Naive thymus-derived CD8-positive, alpha-beta T cell (primary cell): ENCODE results near the gene ALDH3B2. TPM values are rescaled to one million over a fixed set of nuclear protein-coding genes. Genes with fewer than 3 reads are reported as not detected.
A peak's percentile ranks its signal among the peaks of the same experiment; 100 is the strongest.

Source experiments
- ATAC-seq, 2 donors: fragments of 150-1000 bp; cut with Tn5 transposase in 1 of 2; sonication (Bioruptor Pico), chemical (Tn5 transposase) in 1 of 2; 1 replicate in 1 of 2; 2 replicates in 1 of 2; pipeline ENCODE4 v1.10.0; 2021; ENCODE audit warnings: mild to moderate bottlenecking in 2 of 2, moderate library complexity in 2 of 2
- POLR2A ChIA-PET: fragments of 350-600 bp; sonication (Branson Sonifier 250); formaldehyde crosslinking; loops from one replicate; lab custom pipeline; 2021; ENCODE audit warnings: antibody characterized with exemption; lab: Charles Lee
- DNase-seq, 10 donors: peaks; one replicate each; pipeline versions ENCODE4 v3.0.0 to v3.0.0-alpha.2; 2020 to 2022
- H3K27ac Mint-ChIP-seq, 10 donors: one replicate each; pipeline ENCODE4 v1.8.0; 2020 to 2022; ENCODE audit warnings: mild to moderate bottlenecking in 10 of 10, mixed read lengths in 10 of 10, moderate library complexity in 4 of 10, inconsistent platforms in 1 of 10
- H3K27me3 Mint-ChIP-seq, 5 donors: one replicate each; pipeline ENCODE4 v1.8.0; 2021 to 2022; ENCODE audit warnings: mixed read lengths in 5 of 5
- H3K36me3 Mint-ChIP-seq, 3 donors: one replicate each; pipeline ENCODE4 v1.8.0; 2020 to 2022; ENCODE audit warnings: mixed read lengths in 3 of 3, mild to moderate bottlenecking in 2 of 3, inconsistent platforms in 1 of 3
- H3K4me1 Mint-ChIP-seq, 4 donors: one replicate each; pipeline ENCODE4 v1.8.0; 2021 to 2022; ENCODE audit warnings: mixed read lengths in 4 of 4
- H3K4me3 Mint-ChIP-seq, 10 donors: one replicate each; pipeline ENCODE4 v1.8.0; 2020 to 2022; ENCODE audit warnings: mild to moderate bottlenecking in 10 of 10, mixed read lengths in 10 of 10, moderate library complexity in 6 of 10, inconsistent platforms in 1 of 10
- H3K9me3 Mint-ChIP-seq, 9 donors: one replicate each; pipeline ENCODE4 v1.8.0; 2020 to 2022; ENCODE audit warnings: mixed read lengths in 9 of 9, mild to moderate bottlenecking in 3 of 9, inconsistent platforms in 1 of 9, moderate library complexity in 1 of 9
- polyA plus RNA-seq, 3 donors: library from polyadenylated mRNA; unstranded; fragments of 300-500 nt; fragmentation: Illumina TruSeq; gene quantifications; one replicate each; pipeline ENCODE4 v1.2.3, GENCODE V29; 2021
- total RNA-seq, 8 experiments: library from RNA in 2 of 8; stranded (reverse) in 2 of 8; gene quantifications; one replicate each; pipeline ENCODE4 v1.2.3 and lab custom pipeline; 2021 to 2026

Gene ALDH3B2
- total and polyA plus RNA-seq, 5 experiments from 2014 or later = not detected

DNA sequence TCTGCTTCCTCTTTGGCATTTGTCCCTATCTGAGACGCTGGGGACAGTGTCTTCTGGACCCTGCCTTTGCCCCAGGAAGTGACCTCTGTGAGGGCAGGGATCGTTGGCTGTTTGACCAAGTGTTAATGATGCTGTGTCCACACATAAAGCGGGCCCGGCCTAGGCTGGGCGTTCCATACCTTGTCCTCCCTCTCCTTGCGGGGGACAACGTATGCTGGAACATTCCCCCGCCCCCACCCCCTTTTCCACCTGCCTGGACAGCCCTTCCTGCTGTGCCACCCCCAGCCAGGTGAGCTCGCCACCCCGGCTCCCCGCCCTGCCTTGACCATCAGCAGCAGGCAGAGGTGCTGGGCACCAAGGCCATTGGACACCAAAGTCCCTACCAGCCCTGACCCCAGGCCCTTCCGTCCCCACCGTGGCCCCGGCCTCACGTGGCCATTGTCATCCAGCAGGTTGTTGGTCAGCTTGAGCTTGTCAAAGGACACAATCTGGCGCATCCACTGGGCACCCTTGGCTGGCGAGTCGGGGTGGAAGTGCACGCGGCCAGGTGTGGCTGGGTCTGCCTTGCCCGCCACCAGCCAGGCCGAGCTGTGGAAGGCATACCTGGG is 40.6 kb downstream of the ALDH3B2 start:
- Mint-ChIP-seq H3K27me3 (no peaks in the 10 kb centered on the region), H3K36me3 (no peaks in the 10 kb centered on the region), H3K27ac (peak overlapping the region in 1 of 10 donors; percentile 4), H3K4me1 (peaks cover 6 to 13% (median 9%) of the 10 kb centered on the region in 4 donors), H3K4me3 (peak overlapping the region in 1 of 10 donors; percentile 38), H3K9me3 (no peaks in the 10 kb centered on the region)
- ATAC-seq = no peak
- DNase-seq = no peak
- POLR2A ChIA-PET = no interaction called here

DNA sequence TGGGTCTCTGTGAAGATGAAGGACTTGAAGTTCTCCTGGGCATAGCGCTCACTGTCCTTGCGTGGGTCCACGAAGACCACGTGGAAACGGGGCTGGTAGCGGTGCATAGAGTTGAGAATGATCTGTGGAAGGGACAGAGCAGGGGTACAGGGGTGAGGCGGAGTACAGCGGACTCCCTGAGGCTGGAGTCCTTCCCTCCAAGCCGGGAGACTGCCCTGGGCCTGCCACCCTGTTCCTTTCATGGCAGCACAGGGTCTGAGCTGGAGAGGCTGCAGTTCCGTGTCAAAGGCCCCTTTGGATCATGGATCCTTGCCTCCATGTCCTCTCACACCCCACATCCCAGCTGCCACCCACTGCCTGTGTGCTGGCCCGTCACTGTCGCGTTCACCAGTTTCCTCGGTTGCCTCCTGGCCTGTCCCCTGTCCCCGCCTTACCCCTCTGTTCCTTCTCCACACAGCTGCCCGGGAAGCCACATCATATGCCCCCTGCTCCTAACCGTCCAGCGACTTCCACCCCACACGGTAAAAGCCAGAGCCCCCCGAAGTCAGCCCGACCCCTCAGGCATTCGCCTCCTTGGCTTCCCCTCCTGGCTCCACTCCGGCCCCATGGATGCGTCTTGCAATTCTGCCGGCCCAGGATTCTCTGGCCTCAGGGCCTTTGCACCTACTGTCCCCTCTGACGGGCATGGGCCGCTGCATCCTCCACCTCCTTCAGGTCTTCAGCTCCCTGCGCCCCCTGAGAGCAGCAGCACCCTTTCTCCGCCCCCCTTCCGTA is 41.3 kb downstream of the ALDH3B2 start:
- POLR2A ChIA-PET = interaction anchor here (1.4 to 5.5 kb wide), 2 partner anchors 10 to 15 kb away, joined by 3 to 61 read pairs; partner anchors contain the start of gene ACY3
- H3K27ac Mint-ChIP-seq = peak overlapping the region in 3 of 10 donors; percentile 4 to 77 (median 32)
- peak overlapping the region in 3 of 10 donors; percentile 11 to 38 (median 16) for H3K4me3 Mint-ChIP-seq

DNA sequence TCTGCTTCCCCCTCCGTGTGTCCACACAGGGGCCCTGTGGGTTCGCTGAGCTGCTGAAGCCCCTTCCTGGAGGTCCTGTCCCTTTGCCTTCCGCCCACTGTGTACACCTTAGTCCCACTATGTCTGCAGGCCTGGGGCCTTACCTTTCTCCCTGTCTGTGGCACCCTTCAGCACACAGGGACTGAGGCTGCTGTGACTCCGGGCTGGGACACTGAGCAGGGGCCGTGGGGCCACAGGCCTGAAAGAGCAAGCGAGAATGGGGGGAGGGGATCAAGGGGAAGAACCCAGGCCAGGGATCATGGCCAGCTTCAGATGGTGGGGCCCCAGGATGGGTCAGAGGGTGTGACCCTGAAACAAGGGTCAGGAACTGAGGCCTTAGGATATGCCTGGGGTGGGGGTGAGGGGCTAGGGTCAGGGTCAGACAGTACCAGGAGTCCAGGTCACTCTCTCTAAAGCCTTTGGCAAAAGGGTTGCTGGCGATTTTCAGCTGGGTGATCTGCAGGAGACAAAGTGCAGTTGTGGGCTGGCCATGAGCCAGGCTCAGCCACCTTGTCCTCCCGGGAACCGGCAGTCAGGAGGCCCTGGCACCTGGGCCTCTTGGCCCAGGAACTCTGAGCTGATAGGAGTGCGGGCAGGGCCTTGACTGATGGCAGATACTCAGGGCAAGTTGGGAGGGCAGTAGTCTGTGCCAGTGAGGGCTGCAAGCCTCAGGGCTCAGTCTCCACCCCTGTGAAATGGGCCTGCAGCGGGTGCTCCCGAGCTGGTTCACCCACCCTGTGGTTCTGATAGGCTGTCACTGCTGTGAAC is 42.0 kb downstream of the ALDH3B2 start:
- ATAC-seq = no peak
- POLR2A ChIA-PET = interaction anchor here (0.6 to 5.5 kb wide), 3 partner anchors 10 to 173 kb away, joined by 3 to 61 read pairs (median 3); partner anchors contain the start of gene ACY3
- DNase-seq = no peak
- no peaks in the 10 kb centered on the region for H3K9me3 Mint-ChIP-seq
- H3K27ac Mint-ChIP-seq = peak overlapping the region in 5 of 10 donors; percentile 15 to 82 (median 70)
- H3K4me1 Mint-ChIP-seq = peaks cover 6 to 13% (median 9%) of the 10 kb centered on the region in 4 donors
- H3K36me3 Mint-ChIP-seq = no peaks in the 10 kb centered on the region
- H3K27me3 Mint-ChIP-seq = no peaks in the 10 kb centered on the region
- H3K4me3 Mint-ChIP-seq = peak overlapping the region in 8 of 10 donors; percentile 16 to 88 (median 54)

More for the DNA sequence above, 41.3 kb downstream of the ALDH3B2 start:
- Mint-ChIP-seq H3K4me1 (peaks cover 6 to 13% (median 9%) of the 10 kb centered on the region in 4 donors), H3K36me3 (no peaks in the 10 kb centered on the region), H3K9me3 (no peaks in the 10 kb centered on the region), H3K27me3 (no peaks in the 10 kb centered on the region)
- ATAC-seq (no peak), DNase-seq (no peak)

GRCh38 chr11:67631853-67632174 is 42.6 kb downstream of the ALDH3B2 start:
- DNase-seq = no peak
- POLR2A ChIA-PET = interaction anchor here (0.6 to 5.5 kb wide), 2 partner anchors 16 to 174 kb away, joined by 3 to 61 read pairs; partner anchors contain the start of gene ACY3
- ATAC-seq = no peak
- Mint-ChIP-seq H3K27me3 (no peaks in the 10 kb centered on the region), H3K4me3 (peak overlapping the region in 8 of 10 donors; percentile 42 to 88 (median 60)), H3K9me3 (no peaks in the 10 kb centered on the region), H3K36me3 (no peaks in the 10 kb centered on the region), H3K27ac (peak overlapping the region in 4 of 10 donors; percentile 30 to 82 (median 74)), H3K4me1 (peaks cover 6 to 13% (median 9%) of the 10 kb centered on the region in 4 donors)

GRCh38 chr11:67631411-67631810 is 43.0 kb downstream of the ALDH3B2 start:
- Mint-ChIP-seq H3K4me1 (peaks cover 6 to 13% (median 9%) of the 10 kb centered on the region in 4 donors), H3K27me3 (no peaks in the 10 kb centered on the region), H3K4me3 (peak overlapping the region in 9 of 10 donors; percentile 82 to 95 (median 90)), H3K36me3 (no peaks in the 10 kb centered on the region), H3K9me3 (no peaks in the 10 kb centered on the region), H3K27ac (peak overlapping the region in 2 of 10 donors; percentile 80 to 95)
- ATAC-seq = no peak
- POLR2A ChIA-PET = interaction anchor here (5.5 kb wide), 1 partner anchor 17 kb away, joined by 61 read pairs; the partner anchor contains the start of gene ACY3
- no peak for DNase-seq

GRCh38 chr11:67630943-67631331 is 43.5 kb downstream of the ALDH3B2 start:
- peak overlapping the region; percentile 82 to 95 (median 90) for H3K4me3 Mint-ChIP-seq
- ATAC-seq (no peak), DNase-seq (peak in 1 of 10 donors; percentile 21)
- H3K9me3 Mint-ChIP-seq = no peaks in the 10 kb centered on the region
- peaks cover 6 to 13% (median 9%) of the 10 kb centered on the region in 4 donors for H3K4me1 Mint-ChIP-seq
- H3K27ac Mint-ChIP-seq = peak overlapping the region; percentile 45 to 95 (median 90)
- no peaks in the 10 kb centered on the region for H3K27me3 Mint-ChIP-seq
- POLR2A ChIA-PET = interaction anchor here (0.5 to 5.5 kb wide), 3 partner anchors 8 to 745 kb away, joined by 4 to 61 read pairs (median 5); partner anchors contain the start of genes ACY3 and TBX10
- no peaks in the 10 kb centered on the region for H3K36me3 Mint-ChIP-seq

- H3K4me1 Mint-ChIP-seq = peaks cover 6 to 13% (median 10%) of the 10 kb centered on the region in 4 donors
- H3K36me3 Mint-ChIP-seq = no peaks in the 10 kb centered on the region
- peak in 9 of 10 donors; percentile 83 to 95 (median 88) for DNase-seq
- H3K4me3 Mint-ChIP-seq = peak overlapping the region; percentile 82 to 95 (median 90)
- H3K27me3 Mint-ChIP-seq = no peaks in the 10 kb centered on the region
- no peaks in the 10 kb centered on the region for H3K9me3 Mint-ChIP-seq
- peak overlapping the region; percentile 45 to 95 (median 90) for H3K27ac Mint-ChIP-seq
- POLR2A ChIA-PET = interaction anchor here (0.5 to 5.5 kb wide), 8 partner anchors 9 to 745 kb away, joined by 3 to 61 read pairs (median 6); partner anchors contain the start of genes ACY3 and TBX10
- ATAC-seq = peak; percentile 65 to 68
Observed at GRCh38 chr11:67630228-67630942, 44.0 kb downstream of the ALDH3B2 start.

- H3K4me1 Mint-ChIP-seq = peaks cover 9 to 13% (median 12%) of the 10 kb centered on the region in 4 donors
- H3K36me3 Mint-ChIP-seq = no peaks in the 10 kb centered on the region
- H3K27me3 Mint-ChIP-seq = no peaks in the 10 kb centered on the region
- H3K9me3 Mint-ChIP-seq = no peaks in the 10 kb centered on the region
- POLR2A ChIA-PET = interaction anchor here (0.5 to 5.5 kb wide), 8 partner anchors 9 to 349 kb away, joined by 3 to 61 read pairs (median 6); partner anchors contain the start of genes ACY3 and TBX10
- DNase-seq (peak; percentile 75 to 93 (median 86)), ATAC-seq (peak; percentile 72 to 76)
- H3K4me3 Mint-ChIP-seq = peak within 1 kb of the TSS; percentile 82 to 95 (median 90)
- H3K27ac Mint-ChIP-seq = peak within 1 kb of the TSS; percentile 45 to 95 (median 90)
Observed at GRCh38 chr11:67629386-67630227, 44.8 kb downstream of the ALDH3B2 start, which contains the start of gene NUDT8. NUDT8 (minus strand) TSS chr11:67629937; CDS start chr11:67629911, 26 bp downstream.

DNA sequence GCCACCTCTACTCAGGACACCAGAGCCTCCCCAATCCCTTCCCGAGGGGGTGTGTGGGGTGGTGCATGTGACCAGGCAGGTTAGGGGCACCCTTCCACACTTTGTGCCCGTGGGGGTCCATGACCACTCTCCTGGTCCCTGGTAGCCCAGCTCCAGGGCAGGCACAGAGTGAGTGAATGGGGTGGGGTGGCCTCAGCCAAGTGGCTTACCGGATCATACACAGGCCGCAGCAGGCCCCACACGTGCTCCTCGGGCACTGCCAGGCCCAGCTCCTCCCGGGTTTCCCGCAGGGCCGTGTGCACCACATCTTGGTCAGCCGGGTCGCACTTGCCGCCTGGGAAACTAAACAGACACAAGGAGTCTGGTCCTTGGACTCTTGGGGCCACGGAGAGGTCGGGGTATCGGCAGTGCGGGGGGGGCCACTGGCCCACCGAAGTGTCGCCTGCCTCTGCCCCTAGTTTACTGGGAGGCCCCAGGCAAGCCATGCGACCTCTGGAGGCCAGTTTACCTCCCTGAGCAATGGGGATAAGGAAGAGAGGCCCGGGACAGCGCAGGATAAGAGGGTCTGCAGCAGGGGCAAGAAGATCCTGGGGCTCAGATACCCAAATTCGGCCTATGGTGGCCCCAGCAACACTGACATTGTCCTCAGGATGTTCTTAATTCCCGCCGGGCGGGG is 45.6 kb downstream of the ALDH3B2 start:
- Mint-ChIP-seq H3K9me3 (no peaks in the 10 kb centered on the region), H3K36me3 (no peaks in the 10 kb centered on the region), H3K4me3 (peak overlapping the region in 8 of 10 donors; percentile 28 to 90 (median 58)), H3K4me1 (peaks cover 9 to 13% (median 12%) of the 10 kb centered on the region in 4 donors), H3K27me3 (no peaks in the 10 kb centered on the region), H3K27ac (peak overlapping the region in 3 of 10 donors; percentile 4 to 31 (median 22))
- POLR2A ChIA-PET = interaction anchor here (0.6 to 5.5 kb wide), 6 partner anchors 12 to 30 kb away, joined by 3 to 61 read pairs (median 8); partner anchors contain the start of gene ACY3
- ATAC-seq (no peak), DNase-seq (peak in 1 of 10 donors; percentile 29)
